Mucosa of stomach (tissue), 1 donor: ENCODE measurements around the gene PITPNC1.

ENCODE experiments used
- H3K27me3 ChIP-seq: one replicate; pipeline ENCODE4 v1.7.0; 2013; ENCODE audit warnings: mild to moderate bottlenecking, low read length; ENCODE audit not compliant: control insufficient read depth, insufficient read depth
- H3K36me3 ChIP-seq: one replicate; pipeline ENCODE4 v1.7.0; 2013; ENCODE audit warnings: low read length; ENCODE audit not compliant: control insufficient read depth, insufficient read depth
- H3K4me1 ChIP-seq: one replicate; pipeline ENCODE4 v1.7.0; 2013; ENCODE audit warnings: mild to moderate bottlenecking, low read length; ENCODE audit not compliant: control insufficient read depth, insufficient read depth
- H3K4me3 ChIP-seq: one replicate; pipeline ENCODE4 v1.7.0; 2013; ENCODE audit warnings: low read length
- H3K9ac ChIP-seq: one replicate; pipeline ENCODE4 v1.7.0; 2013; ENCODE audit warnings: mild to moderate bottlenecking, low read length, moderate library complexity
- H3K9me3 ChIP-seq: one replicate; pipeline ENCODE4 v1.7.0; 2013; ENCODE audit warnings: mild to moderate bottlenecking, low read length, moderate library complexity; ENCODE audit not compliant: control insufficient read depth
- donor health status: Pancreatic carcinoma.

Gene PITPNC1

DNA sequence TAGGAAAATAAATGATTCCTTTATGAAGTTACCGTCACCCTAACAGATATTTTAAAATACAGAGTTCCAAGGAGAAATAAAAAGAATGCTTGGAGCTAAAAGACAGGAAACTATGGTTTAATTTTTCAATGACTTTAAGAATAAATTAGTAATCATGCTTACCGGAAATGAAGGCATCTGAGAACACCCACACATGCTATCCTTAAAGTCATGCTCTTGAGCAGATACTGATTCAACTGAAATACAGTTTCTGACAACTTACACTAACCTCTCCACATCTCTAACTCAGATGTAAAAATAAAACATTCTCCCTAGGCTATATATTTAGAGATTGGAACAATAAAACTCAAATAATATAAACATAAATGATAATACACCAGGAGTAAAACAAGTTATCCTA lies 18.5 kb upstream of the PITPNC1 start:
- Histone ChIP-seq H3K9me3 (no peaks in the 10 kb centered on the region), H3K9ac (no peak overlapping the region), H3K27me3 (no peaks in the 10 kb centered on the region), H3K4me3 (no peak overlapping the region), H3K36me3 (no peaks in the 10 kb centered on the region), H3K4me1 (no peaks in the 10 kb centered on the region)

DNA sequence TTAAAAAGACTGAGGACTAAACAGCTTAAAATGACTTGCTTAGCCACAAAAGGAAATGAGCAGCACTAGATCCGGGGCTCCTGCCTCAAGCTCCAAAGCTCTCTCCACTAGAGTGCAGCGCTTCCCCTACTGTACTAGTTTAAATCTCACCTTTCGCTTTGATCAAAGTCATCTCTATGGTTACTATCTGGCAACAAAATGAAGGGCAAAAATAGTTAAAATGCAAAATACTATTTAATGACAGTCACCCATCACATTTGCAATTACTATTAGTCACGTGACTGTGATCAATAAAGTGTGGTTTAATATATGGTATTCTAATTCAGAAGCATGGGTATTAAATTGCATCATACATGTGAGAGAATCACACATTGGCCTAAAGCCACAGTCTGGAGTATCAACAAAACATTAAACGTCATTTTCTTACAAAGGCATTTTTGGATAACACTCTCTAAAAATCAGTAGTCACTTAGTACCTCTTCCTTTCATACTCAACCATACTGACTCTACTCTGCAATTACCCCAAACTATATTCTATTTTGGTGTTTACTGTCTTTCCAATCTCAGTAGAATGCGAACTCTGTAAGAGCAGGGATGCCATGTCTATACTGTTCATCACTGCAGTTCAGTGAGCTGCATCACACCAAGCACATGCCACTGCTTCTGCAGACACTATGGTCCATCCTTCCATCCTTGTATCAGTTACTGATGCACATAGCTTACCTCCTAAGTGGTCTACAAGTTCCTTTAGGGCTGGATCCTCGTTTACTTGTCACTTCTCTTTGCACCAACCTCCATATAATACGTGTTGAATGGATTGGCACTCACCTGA lies 16.9 kb upstream of the PITPNC1 start:
- no peak overlapping the region for H3K9ac ChIP-seq
- no peaks in the 10 kb centered on the region for H3K9me3 ChIP-seq
- peaks cover 6% of the 10 kb centered on the region for H3K4me1 ChIP-seq
- H3K27me3 ChIP-seq = no peaks in the 10 kb centered on the region
- H3K4me3 ChIP-seq = no peak overlapping the region
- no peaks in the 10 kb centered on the region for H3K36me3 ChIP-seq

DNA sequence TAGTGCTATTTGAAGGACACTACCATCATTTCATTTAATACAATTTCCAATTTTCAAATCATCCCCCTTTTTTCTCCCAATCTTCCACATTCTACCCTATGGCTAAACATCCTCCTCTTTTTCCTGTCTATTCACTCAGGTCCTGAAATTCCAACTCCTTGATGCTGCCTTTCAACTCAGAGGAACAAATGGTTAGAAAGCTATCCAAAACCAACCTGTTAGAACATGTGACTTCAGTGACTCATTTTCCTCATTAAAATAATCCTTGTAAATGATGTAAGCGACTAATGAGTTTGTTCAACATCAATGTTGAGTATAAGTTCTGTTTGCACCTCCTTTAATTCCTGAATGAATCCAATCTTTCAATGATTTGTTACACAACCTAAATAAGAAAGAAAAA lies 16.2 kb upstream of the PITPNC1 start:
- Histone ChIP-seq H3K36me3 (no peaks in the 10 kb centered on the region), H3K27me3 (no peaks in the 10 kb centered on the region), H3K4me3 (no peak overlapping the region), H3K9me3 (no peaks in the 10 kb centered on the region), H3K9ac (no peak overlapping the region), H3K4me1 (peaks cover 10% of the 10 kb centered on the region)

DNA sequence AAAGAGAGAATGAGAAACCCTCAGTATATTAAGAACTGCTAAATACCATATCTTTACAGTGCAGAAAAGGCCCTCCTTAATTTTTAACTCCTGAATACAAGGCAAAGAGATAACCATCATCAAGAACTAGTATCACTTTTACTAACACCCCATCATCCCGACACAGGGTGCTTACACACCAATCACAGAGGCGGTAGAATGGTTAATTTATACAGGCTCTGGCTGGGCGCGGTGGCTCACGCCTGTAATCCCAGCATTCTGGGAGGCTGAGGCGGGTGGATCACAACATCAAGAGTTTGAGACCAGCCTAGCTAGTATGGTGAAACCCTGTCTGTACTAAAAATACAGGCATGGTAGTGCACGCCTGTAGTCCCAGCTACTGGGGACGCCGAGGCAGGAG lies 14.9 kb upstream of the PITPNC1 start:
- Histone ChIP-seq H3K4me3 (no peak overlapping the region), H3K27me3 (no peaks in the 10 kb centered on the region), H3K4me1 (peaks cover 10% of the 10 kb centered on the region)

DNA sequence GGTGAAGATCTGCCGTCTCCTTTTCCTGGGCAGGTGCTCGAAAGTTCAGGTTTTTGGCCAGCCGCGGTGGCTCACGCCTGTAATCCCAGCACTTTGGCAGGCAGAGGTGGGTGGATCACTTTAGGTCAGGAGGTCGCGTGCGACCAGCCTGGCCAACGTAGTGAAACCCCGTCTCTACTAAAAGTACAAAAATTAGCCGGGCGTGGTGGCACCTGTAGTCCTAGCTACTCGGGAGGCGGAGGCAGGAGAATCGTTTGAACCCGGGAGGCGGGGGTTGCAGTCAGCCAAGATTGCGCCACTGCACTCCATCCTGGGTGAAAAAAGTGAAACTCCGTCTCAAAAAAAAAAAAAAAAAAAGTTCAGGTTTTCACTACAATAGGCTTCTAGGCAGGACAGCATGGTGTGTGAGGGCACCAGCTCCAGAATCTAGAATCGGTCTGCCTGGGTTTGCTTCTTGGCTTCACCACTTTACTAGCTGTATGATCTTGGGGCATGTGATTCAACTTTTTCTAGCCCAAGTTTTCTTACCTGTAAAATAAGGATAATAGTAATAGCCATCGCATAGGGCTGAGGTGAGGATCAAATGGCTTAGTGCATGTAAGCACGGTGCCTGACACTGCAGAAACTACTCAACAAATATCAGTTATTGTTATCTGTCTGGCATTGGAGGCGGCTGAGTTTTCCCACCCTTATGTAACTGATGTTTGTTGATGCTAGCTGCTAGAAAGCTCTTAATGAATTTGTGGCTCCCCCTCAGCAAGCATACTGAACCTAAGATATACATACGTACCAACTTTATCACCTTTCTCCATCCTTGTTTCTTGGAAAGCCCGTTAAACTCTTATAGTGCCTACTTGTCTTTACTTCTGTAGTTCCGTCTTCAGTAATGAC lies 12.0 kb upstream of the PITPNC1 start:
- no peaks in the 10 kb centered on the region for H3K27me3 ChIP-seq
- peaks cover 10% of the 10 kb centered on the region for H3K4me1 ChIP-seq
- peak overlapping the region; percentile 52 for H3K4me3 ChIP-seq
- peak overlapping the region; percentile 92 for H3K9ac ChIP-seq
- H3K36me3 ChIP-seq = no peaks in the 10 kb centered on the region
- no peaks in the 10 kb centered on the region for H3K9me3 ChIP-seq

More for the DNA sequence above, 14.9 kb upstream of the PITPNC1 start:
- Histone ChIP-seq H3K36me3 (no peaks in the 10 kb centered on the region), H3K9me3 (no peaks in the 10 kb centered on the region), H3K9ac (no peak overlapping the region)

- Histone ChIP-seq H3K9me3 (no peaks in the 10 kb centered on the region), H3K27me3 (no peaks in the 10 kb centered on the region), H3K4me3 (peak overlapping the region; percentile 52), H3K9ac (peak overlapping the region; percentile 92), H3K36me3 (no peaks in the 10 kb centered on the region), H3K4me1 (peaks cover 10% of the 10 kb centered on the region)
These were observed 11.3 kb upstream of the PITPNC1 start for GRCh38 chr17:67365738-67366192.

GRCh38 chr17:67366193-67367157 lies 10.6 kb upstream of the PITPNC1 start, which contains the start of gene PSMD12:
PSMD12 (minus strand) TSS chr17:67366577; CDS start chr17:67366519, 58 bp downstream.
- Histone ChIP-seq H3K9me3 (no peaks in the 10 kb centered on the region), H3K4me3 (peak within 1 kb of the TSS; percentile 52), H3K36me3 (no peaks in the 10 kb centered on the region), H3K9ac (peak within 1 kb of the TSS; percentile 92), H3K27me3 (no peaks in the 10 kb centered on the region), H3K4me1 (peaks cover 10% of the 10 kb centered on the region)

GRCh38 chr17:67369676-67370075 lies 7.4 kb upstream of the PITPNC1 start:
- no peak overlapping the region for H3K9ac ChIP-seq
- H3K4me3 ChIP-seq = no peak overlapping the region
- H3K27me3 ChIP-seq = no peaks in the 10 kb centered on the region
- H3K4me1 ChIP-seq = peaks cover 10% of the 10 kb centered on the region
- no peaks in the 10 kb centered on the region for H3K36me3 ChIP-seq
- H3K9me3 ChIP-seq = no peaks in the 10 kb centered on the region

- Histone ChIP-seq H3K4me1 (peaks cover 12% of the 10 kb centered on the region), H3K9ac (no peak overlapping the region), H3K9me3 (no peaks in the 10 kb centered on the region), H3K27me3 (no peaks in the 10 kb centered on the region), H3K4me3 (no peak overlapping the region), H3K36me3 (no peaks in the 10 kb centered on the region)
These were observed 4.3 kb upstream of the PITPNC1 start for GRCh38 chr17:67372751-67373150.

GRCh38 chr17:67374329-67375053 lies 2.6 kb upstream of the PITPNC1 start:
- Histone ChIP-seq H3K9ac (no peak overlapping the region), H3K4me3 (no peak overlapping the region), H3K9me3 (no peaks in the 10 kb centered on the region), H3K4me1 (peaks cover 12% of the 10 kb centered on the region), H3K27me3 (no peaks in the 10 kb centered on the region), H3K36me3 (no peaks in the 10 kb centered on the region)

DNA sequence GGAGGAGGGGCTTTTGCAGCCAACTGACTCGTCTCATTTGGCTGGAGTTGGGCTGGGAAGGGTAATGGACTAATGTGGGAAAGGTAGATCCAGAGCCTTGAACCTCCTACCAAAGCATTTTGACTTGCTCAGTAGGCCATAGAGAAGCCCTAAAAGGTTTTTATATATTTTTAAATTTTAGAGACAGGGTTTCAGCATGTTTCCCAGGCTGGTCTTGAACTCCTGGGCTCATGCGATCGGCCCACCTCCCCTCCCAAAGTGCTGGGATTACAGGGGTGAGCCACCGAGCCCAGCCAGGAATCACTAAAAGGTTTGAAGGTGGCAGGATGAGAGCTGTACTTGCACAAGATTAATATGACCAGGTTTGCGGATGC lies 2.0 kb upstream of the PITPNC1 start:
- H3K9me3 ChIP-seq = no peaks in the 10 kb centered on the region
- H3K36me3 ChIP-seq = no peaks in the 10 kb centered on the region
- no peak overlapping the region for H3K9ac ChIP-seq
- H3K27me3 ChIP-seq = no peaks in the 10 kb centered on the region
- peaks cover 12% of the 10 kb centered on the region for H3K4me1 ChIP-seq
- no peak overlapping the region for H3K4me3 ChIP-seq
